ENCODE measurements around the gene NPLOC4. TPM values are rescaled to one million over a fixed set of nuclear protein-coding genes. Genes with fewer than 3 reads are reported as not detected.
A peak's percentile ranks its signal among the peaks of the same experiment; 100 is the strongest.

Gene NPLOC4
- total and polyA plus RNA-seq, 2 of the 8 experiments (the other 6 are each of a cell fraction or from before 2014, with no cell fraction given) = 70.7 to 92.7 TPM

GRCh38 chr17:81666092-81666341 lies 29.1 kb upstream of the NPLOC4 start:
- Histone ChIP-seq H2BK12ac (ENCODE audit: low read depth, low read length) (0 out of 2 replicates have a peak overlapping the region, but pooled peaks have one; percentile 6), H3K23ac (ENCODE audit: insufficient read length) (no peak overlapping the region), H4K20me1 (replicated peaks in 1 of 2; ENCODE audit: control insufficient read depth in 1 of 2, insufficient read depth in 2 of 2, low read length in 2 of 2) (peaks cover 8% of the 10 kb centered on the region in 2 experiments), H4K5ac (ENCODE audit: insufficient read length, low read depth, low read length) (peak overlapping the region; percentile 38), H2BK120ac (replicated peaks; ENCODE audit: low read depth, low read length) (no peak overlapping the region), H3K27ac (ENCODE audit: low read depth, low read length) (peak overlapping the region; percentile 41; the same call in 1 of the 2 replicates), H3K9ac (replicated peaks in 1 of 4; ENCODE audit: extremely low read depth in 1 of 4, low read depth in 3 of 4, low read length in 3 of 4) (peak overlapping the region; percentile 42 to 86 (median 82); a peak in 6 of 7 replicates), H3K4me3 (ENCODE audit: extremely low read depth in 1 of 4, insufficient read depth in 2 of 4, low read depth in 3 of 4, low read length in 4 of 4) (peak overlapping the region; percentile 62 to 95 (median 88)), H2BK5ac (ENCODE audit: low read depth, low read length) (peak overlapping the region; percentile 85; the same call in 1 of the 2 replicates), H3K27me3 (replicated peaks in 1 of 4; ENCODE audit: control insufficient read depth in 3 of 4, extremely low read depth in 1 of 4, insufficient read depth in 3 of 4, low read length in 3 of 4) (no peaks in the 10 kb centered on the region), H3K9me3 (ENCODE audit: insufficient read depth in 2 of 2, low read depth in 1 of 2, low read length in 1 of 2) (no peaks in the 10 kb centered on the region), H3K79me1 (ENCODE audit: low read depth, low read length) (peaks cover 8% of the 10 kb centered on the region), H3K79me2 (ENCODE audit: control insufficient read depth in 1 of 2, insufficient read depth in 2 of 2, low read length in 2 of 2) (peaks cover 0 to 24% of the 10 kb centered on the region in 2 experiments; a peak in 2 of 4 replicates), H2AK5ac (ENCODE audit: low read depth, low read length) (no peak overlapping the region), H2BK20ac (ENCODE audit: low read length) (no peak overlapping the region), H3K4ac (replicated peaks; ENCODE audit: insufficient read length, low read depth, low read length) (peak overlapping the region; percentile 63), H3K18ac (ENCODE audit: extremely low read depth, low read length) (peak overlapping the region; percentile 65; the same call in 1 of the 2 replicates), H4K8ac (ENCODE audit: extremely low read depth, insufficient read depth, low read length) (peak overlapping the region; percentile 92), H3K36me3 (ENCODE audit: control insufficient read depth in 2 of 4, insufficient read depth in 4 of 4, low read length in 3 of 4) (peaks cover 9 to 30% (median 21%) of the 10 kb centered on the region in 4 experiments; a peak in 7 of 8 replicates), H3K23me2 (ENCODE audit: low read depth, low read length) (peaks cover 4% of the 10 kb centered on the region; the same call in 1 of the 2 replicates), H3K56ac (replicated peaks; ENCODE audit: insufficient read length, low read depth, low read length) (peak overlapping the region; percentile 59), H2AFZ (ENCODE audit: low read length) (no peak overlapping the region), H3K14ac (ENCODE audit: insufficient read length) (no peak overlapping the region), H3K4me2 (ENCODE audit: insufficient read depth in 1 of 2, low read depth in 2 of 2, low read length in 2 of 2) (peak overlapping the region; percentile 77 to 84), H4K91ac (replicated peaks; ENCODE audit: insufficient read length, low read length) (peak overlapping the region; percentile 65), H3K4me1 (replicated peaks in 1 of 4; ENCODE audit: control insufficient read depth in 3 of 4, insufficient read depth in 4 of 4, low read length in 3 of 4) (peaks cover 3 to 11% (median 8%) of the 10 kb centered on the region in 4 experiments), H2BK15ac (ENCODE audit: low read length) (no peak overlapping the region)
- DNase-seq (ENCODE audit: low read depth in 1 of 2, low spot score in 2 of 2) (no peak), FAIRE-seq (no peak)
- no peak for TF ChIP-seq GABPA (IDR thresholded peaks at IDR 0.05; ENCODE audit: borderline replicate concordance, insufficient read depth, low read length)
- 9% methylated on average over 10 of the region's 16 CpGs; no CpG with 5 or more reads in 1 of the 2 experiments for WGBS, 2 experiments (ENCODE audit: extremely low coverage in 1 of 2, insufficient coverage in 1 of 2, insufficient read length in 1 of 2, insufficient replicate concordance in 2 of 2, low coverage in 1 of 2, low lambda C conversion rate in 2 of 2, missing lambda C conversion rate in 1 of 2)
- ChIA-PET POLR2A (ENCODE audit: partially characterized antibody) (interaction anchor here (0.9 to 9.3 kb wide), 21 partner anchors 8 to 358 kb away, joined by 3 to 65 read pairs (median 3); partner anchors contain the start of genes ARL16, HGS, LRRC45 and MCRIP1), CTCF (ENCODE audit: partially characterized antibody) (interaction anchor here (0.6 to 1.3 kb wide), 2 partner anchors 9 to 174 kb away, joined by 3 to 5 read pairs; no protein-coding TSS in a partner anchor)

Data from H1 (cell line).